Naive thymus-derived CD4-positive, alpha-beta T cell (primary cell): ENCODE results near the gene PPP1R3D. TPM values are rescaled to one million over a fixed set of nuclear protein-coding genes. Genes with fewer than 3 reads are reported as not detected.

ENCODE experiments used
- ATAC-seq: fragments of 150-1000 bp; cut with Tn5 transposase; 2 replicates; pipeline ENCODE4 v1.10.0; 2021; ENCODE audit warnings: mild to moderate bottlenecking, moderate library complexity
- CTCF ChIA-PET: fragments of 350-600 bp; sonication (Branson Sonifier 250); formaldehyde crosslinking; loops from one replicate; lab custom pipeline; 2021; ENCODE audit warnings: antibody characterized with exemption; lab: Charles Lee
- POLR2A ChIA-PET: fragments of 350-600 bp; sonication (Branson Sonifier 250); formaldehyde crosslinking; loops from one replicate; lab custom pipeline; 2021; ENCODE audit warnings: antibody characterized with exemption, inconsistent platforms; lab: Charles Lee
- DNase-seq, 9 donors: peaks; one replicate each; pipeline versions ENCODE4 v3.0.0 to v3.0.0-alpha.2; 2020 to 2022; ENCODE audit warnings: mixed read lengths in 1 of 9
- H3K27ac ChIP-seq: one replicate; pipeline ENCODE4 v1.7.0; 2013; ENCODE audit warnings: mild to moderate bottlenecking, low read depth, low read length, moderate library complexity
- H3K27me3 ChIP-seq, 2 donors: one replicate each; pipeline ENCODE4 v1.7.0; 2013; ENCODE audit warnings: low read length in 2 of 2, mild to moderate bottlenecking in 2 of 2, moderate library complexity in 2 of 2; ENCODE audit not compliant: control insufficient read depth in 2 of 2, insufficient read depth in 2 of 2
- H3K36me3 ChIP-seq, 3 experiments: 1 replicate in 2 of 3; 2 replicates in 1 of 3; pipeline ENCODE4 v1.7.0; 2013; ENCODE audit warnings: low read length in 3 of 3, mild to moderate bottlenecking in 3 of 3, moderate library complexity in 1 of 3; ENCODE audit not compliant: insufficient read depth in 3 of 3, control insufficient read depth in 2 of 3
- H3K4me1 ChIP-seq, 2 donors: one replicate each; pipeline ENCODE4 v1.7.0; 2013; ENCODE audit warnings: low read length in 2 of 2, mild to moderate bottlenecking in 2 of 2, moderate library complexity in 1 of 2; ENCODE audit not compliant: control insufficient read depth in 2 of 2, insufficient read depth in 2 of 2
- H3K4me3 ChIP-seq: 2 replicates; pipeline ENCODE4 v1.7.0; 2013; ENCODE audit warnings: mild to moderate bottlenecking, low read length
- H3K9me3 ChIP-seq, 3 experiments: 1 replicate in 2 of 3; 2 replicates in 1 of 3; pipeline ENCODE4 v1.7.0; 2013; ENCODE audit warnings: low read length in 3 of 3; ENCODE audit not compliant: control insufficient read depth in 2 of 3
- H3K27ac Mint-ChIP-seq, 9 donors: one replicate each; pipeline ENCODE4 v1.8.0; 2020 to 2022; ENCODE audit warnings: mixed read lengths in 9 of 9, mild to moderate bottlenecking in 8 of 9, moderate library complexity in 5 of 9, inconsistent platforms in 2 of 9
- H3K27me3 Mint-ChIP-seq, 5 donors: one replicate each; pipeline ENCODE4 v1.8.0; 2021 to 2022; ENCODE audit warnings: mixed read lengths in 5 of 5, mild to moderate bottlenecking in 1 of 5
- H3K36me3 Mint-ChIP-seq, 5 donors: one replicate each; pipeline ENCODE4 v1.8.0; 2020 to 2022; ENCODE audit warnings: mixed read lengths in 5 of 5, mild to moderate bottlenecking in 3 of 5, inconsistent platforms in 1 of 5
- H3K4me1 Mint-ChIP-seq, 7 donors: one replicate each; pipeline ENCODE4 v1.8.0; 2020 to 2022; ENCODE audit warnings: mixed read lengths in 7 of 7, mild to moderate bottlenecking in 3 of 7, inconsistent platforms in 1 of 7
- H3K4me3 Mint-ChIP-seq, 10 donors: one replicate each; pipeline ENCODE4 v1.8.0; 2020 to 2022; ENCODE audit warnings: mild to moderate bottlenecking in 10 of 10, mixed read lengths in 10 of 10, moderate library complexity in 6 of 10, inconsistent platforms in 2 of 10
- H3K9me3 Mint-ChIP-seq, 11 donors: one replicate each; pipeline ENCODE4 v1.8.0; 2020 to 2022; ENCODE audit warnings: mixed read lengths in 11 of 11, mild to moderate bottlenecking in 4 of 11, inconsistent platforms in 1 of 11, moderate library complexity in 1 of 11
- intact Hi-C, 2 donors: fragments of 100-400 bp; cut with micrococcal nuclease; formaldehyde crosslinking; loops; one replicate each; pipeline ENCODE4 v1.15.1; 2023
- polyA plus RNA-seq, 2 donors: library from polyadenylated mRNA; unstranded; fragments of 300-500 nt; fragmentation: Illumina TruSeq; gene quantifications; one replicate each; pipeline ENCODE4 v1.2.3, GENCODE V29; 2021
- total RNA-seq, 6 experiments: library from RNA in 5 of 6; stranded (reverse) in 5 of 6; gene quantifications; 1 replicate in 5 of 6; 2 replicates in 1 of 6; pipeline ENCODE4 v1.2.3 and lab custom pipeline; 2021 to 2026

PPP1R3D gene
- total and polyA plus RNA-seq, 7 experiments from 2014 or later: 1.6 to 11.8 (median 5.4) TPM

GRCh38 chr20:59925359-59925758, 14.7 kb downstream of the PPP1R3D start:
- no peaks in the 10 kb centered on the region for H3K36me3 Mint-ChIP-seq
- intact Hi-C loops: no loop called here
- ATAC-seq: no peak
- H3K4me1 Mint-ChIP-seq: peaks cover 0 to 3% (median 0%) of the 10 kb centered on the region in 7 donors
- no peak overlapping the region for H3K27ac ChIP-seq
- H3K27ac Mint-ChIP-seq: no peak overlapping the region
- H3K9me3 Mint-ChIP-seq: no peaks in the 10 kb centered on the region
- POLR2A ChIA-PET: no interaction called here
- no peaks in the 10 kb centered on the region for H3K36me3 ChIP-seq
- H3K4me3 Mint-ChIP-seq: no peak overlapping the region
- CTCF ChIA-PET: no interaction called here
- no peaks in the 10 kb centered on the region for H3K27me3 ChIP-seq
- no peak overlapping the region for H3K4me3 ChIP-seq
- H3K27me3 Mint-ChIP-seq: peaks cover 0 to 41% (median 4%) of the 10 kb centered on the region in 5 donors
- H3K9me3 ChIP-seq: no peaks in the 10 kb centered on the region
- H3K4me1 ChIP-seq: no peaks in the 10 kb centered on the region
- DNase-seq: no peak

DNA sequence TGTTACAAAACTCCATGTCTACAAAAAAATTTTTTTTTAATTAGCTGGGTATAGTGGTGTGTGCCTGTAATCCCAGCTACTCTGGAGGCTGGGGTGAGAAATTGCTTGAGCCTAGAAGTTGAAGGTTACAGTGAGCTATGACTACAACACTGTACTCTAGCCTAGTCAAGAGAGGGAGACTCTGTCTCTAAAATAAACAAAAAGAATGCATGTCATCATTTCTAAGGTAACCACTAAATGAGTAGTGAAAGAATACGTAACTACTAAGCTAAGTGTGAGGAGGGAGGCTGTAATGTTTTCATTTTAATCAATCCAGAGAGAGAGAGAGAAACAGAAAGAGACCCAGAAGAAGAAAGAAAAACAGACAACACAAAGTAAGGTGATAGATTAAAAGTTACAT, 16.6 kb downstream of the PPP1R3D start:
- no peaks in the 10 kb centered on the region for H3K36me3 ChIP-seq
- POLR2A ChIA-PET: interaction anchor here (0.6 kb wide), 1 partner anchor 11 kb away, joined by 3 read pairs; no protein-coding TSS in a partner anchor

DNA sequence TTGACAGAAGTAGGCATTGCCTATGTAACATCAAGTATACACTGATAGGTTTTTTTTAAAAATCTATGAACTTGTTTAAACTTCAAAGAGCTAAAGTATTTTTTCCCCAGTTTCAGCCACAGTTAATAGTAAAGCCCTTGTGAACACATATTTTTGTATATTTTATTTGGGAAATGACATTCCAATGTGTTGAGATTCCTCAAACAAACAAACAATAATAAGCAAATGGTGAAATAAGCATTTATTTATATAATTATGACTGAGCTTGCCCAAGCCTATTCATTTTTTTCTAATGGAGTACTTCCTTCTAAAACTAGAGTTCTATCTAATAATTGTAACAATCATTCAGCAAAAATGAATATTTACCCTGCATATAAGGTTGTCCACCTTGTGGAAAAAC, 19.2 kb downstream of the PPP1R3D start:
- Mint-ChIP-seq H3K9me3 (no peaks in the 10 kb centered on the region), H3K36me3 (no peaks in the 10 kb centered on the region), H3K4me1 (peaks cover 0 to 1% (median 0%) of the 10 kb centered on the region in 7 donors), H3K27ac (no peak overlapping the region), H3K27me3 (peaks cover 0 to 40% (median 4%) of the 10 kb centered on the region in 5 donors), H3K4me3 (no peak overlapping the region)
- Histone ChIP-seq H3K4me3 (no peak overlapping the region), H3K27ac (no peak overlapping the region), H3K36me3 (no peaks in the 10 kb centered on the region), H3K9me3 (no peaks in the 10 kb centered on the region), H3K27me3 (no peaks in the 10 kb centered on the region), H3K4me1 (no peaks in the 10 kb centered on the region)
- POLR2A ChIA-PET: no interaction called here
- CTCF ChIA-PET: no interaction called here
- DNase-seq (no peak), ATAC-seq (no peak)
- intact Hi-C loops: no loop called here

More for the DNA sequence above, 16.6 kb downstream of the PPP1R3D start:
- H3K4me3 ChIP-seq: no peak overlapping the region
- H3K27ac ChIP-seq: no peak overlapping the region
- Mint-ChIP-seq H3K4me3 (no peak overlapping the region), H3K9me3 (no peaks in the 10 kb centered on the region), H3K27ac (peak overlapping the region in 2 of 9 donors; percentile 12 to 75), H3K4me1 (peaks cover 0 to 3% (median 0%) of the 10 kb centered on the region in 7 donors), H3K27me3 (peaks cover 0 to 45% (median 4%) of the 10 kb centered on the region in 5 donors), H3K36me3 (no peaks in the 10 kb centered on the region)
- CTCF ChIA-PET: no interaction called here
- ATAC-seq: no peak
- intact Hi-C loops: no loop called here
- H3K27me3 ChIP-seq: no peaks in the 10 kb centered on the region
- H3K4me1 ChIP-seq: no peaks in the 10 kb centered on the region
- H3K9me3 ChIP-seq: no peaks in the 10 kb centered on the region
- no peak for DNase-seq

- H3K36me3 Mint-ChIP-seq: no peaks in the 10 kb centered on the region
- H3K27me3 Mint-ChIP-seq: peaks cover 0 to 2% (median 0%) of the 10 kb centered on the region in 5 donors
- H3K4me3 Mint-ChIP-seq: no peak overlapping the region
- ATAC-seq: no peak
- Histone ChIP-seq H3K4me3 (no peak overlapping the region), H3K36me3 (no peaks in the 10 kb centered on the region), H3K27ac (no peak overlapping the region), H3K9me3 (no peaks in the 10 kb centered on the region), H3K4me1 (no peaks in the 10 kb centered on the region), H3K27me3 (no peaks in the 10 kb centered on the region)
- H3K9me3 Mint-ChIP-seq: peaks cover 0 to 2% (median 0%) of the 10 kb centered on the region in 11 donors
- POLR2A ChIA-PET: no interaction called here
- no peak overlapping the region for H3K27ac Mint-ChIP-seq
- CTCF ChIA-PET: no interaction called here
- DNase-seq: no peak
- intact Hi-C loops: no loop called here
- H3K4me1 Mint-ChIP-seq: peaks cover 0 to 2% (median 0%) of the 10 kb centered on the region in 7 donors
These were observed 27.5 kb downstream of the PPP1R3D start for GRCh38 chr20:59912609-59913008.

DNA sequence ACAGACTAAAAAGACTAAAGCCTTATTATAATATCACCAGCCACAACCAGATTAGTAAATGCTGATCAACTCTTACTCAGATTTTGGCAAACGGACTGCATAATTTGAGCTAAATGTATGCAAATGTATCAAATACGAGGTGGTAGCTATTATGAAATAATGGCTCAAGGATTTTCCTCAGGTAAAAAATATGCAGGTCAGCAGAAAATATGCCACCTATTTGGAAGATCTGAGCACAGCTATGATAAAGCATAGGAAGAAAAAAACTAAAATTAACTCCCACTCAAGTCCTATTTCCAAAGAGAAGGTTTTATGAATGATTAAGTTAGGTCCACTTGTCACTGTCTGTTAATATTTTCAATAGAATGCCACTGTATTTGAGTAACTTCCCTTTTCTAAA, 29.1 kb downstream of the PPP1R3D start:
- no peak overlapping the region for H3K4me3 Mint-ChIP-seq
- H3K4me3 ChIP-seq: no peak overlapping the region
- no peaks in the 10 kb centered on the region for H3K27me3 ChIP-seq
- H3K27me3 Mint-ChIP-seq: peaks cover 0 to 2% (median 0%) of the 10 kb centered on the region in 5 donors
- H3K27ac Mint-ChIP-seq: no peak overlapping the region
- CTCF ChIA-PET: no interaction called here
- no peaks in the 10 kb centered on the region for H3K36me3 ChIP-seq
- H3K36me3 Mint-ChIP-seq: peaks cover 0 to 3% (median 0%) of the 10 kb centered on the region in 5 donors
- H3K4me1 ChIP-seq: no peaks in the 10 kb centered on the region
- intact Hi-C loops: no loop called here
- peaks cover 0 to 2% (median 0%) of the 10 kb centered on the region in 7 donors for H3K4me1 Mint-ChIP-seq
- ATAC-seq: no peak
- no peak overlapping the region for H3K27ac ChIP-seq
- POLR2A ChIA-PET: no interaction called here
- DNase-seq: no peak
- no peaks in the 10 kb centered on the region for H3K9me3 ChIP-seq
- peaks cover 0 to 2% (median 0%) of the 10 kb centered on the region in 11 donors for H3K9me3 Mint-ChIP-seq

DNA sequence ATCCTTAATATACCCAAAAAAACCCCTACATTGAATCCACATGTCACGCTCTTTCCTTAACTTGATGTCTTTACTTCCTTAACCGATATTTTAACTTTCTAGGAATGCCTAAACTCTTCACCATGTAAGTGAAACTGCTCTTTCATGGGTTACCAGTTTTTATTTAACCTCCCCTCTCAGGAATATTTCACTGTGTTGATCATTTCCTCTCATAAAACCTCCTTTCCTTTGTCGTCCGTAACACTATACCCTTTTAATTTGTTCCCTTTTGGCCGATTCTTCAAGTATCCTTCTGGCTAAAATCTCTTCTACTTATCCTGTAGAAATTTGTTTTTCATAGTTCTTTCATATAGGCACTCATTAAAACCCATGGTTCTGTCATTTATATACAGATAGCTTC, 31.2 kb downstream of the PPP1R3D start:
- Histone ChIP-seq H3K27ac (no peak overlapping the region), H3K36me3 (no peaks in the 10 kb centered on the region), H3K9me3 (no peaks in the 10 kb centered on the region), H3K27me3 (no peaks in the 10 kb centered on the region), H3K4me1 (no peaks in the 10 kb centered on the region), H3K4me3 (no peak overlapping the region)
- ATAC-seq (no peak), DNase-seq (no peak)
- Mint-ChIP-seq H3K27me3 (peaks cover 0 to 7% (median 0%) of the 10 kb centered on the region in 5 donors), H3K9me3 (peaks cover 0 to 2% (median 0%) of the 10 kb centered on the region in 11 donors), H3K36me3 (peaks cover 0 to 3% (median 0%) of the 10 kb centered on the region in 5 donors), H3K4me1 (peaks cover 0 to 2% (median 0%) of the 10 kb centered on the region in 7 donors), H3K4me3 (no peak overlapping the region), H3K27ac (no peak overlapping the region)
- ChIA-PET CTCF (no interaction called here), POLR2A (no interaction called here)
- intact Hi-C loops: no loop called here

DNA sequence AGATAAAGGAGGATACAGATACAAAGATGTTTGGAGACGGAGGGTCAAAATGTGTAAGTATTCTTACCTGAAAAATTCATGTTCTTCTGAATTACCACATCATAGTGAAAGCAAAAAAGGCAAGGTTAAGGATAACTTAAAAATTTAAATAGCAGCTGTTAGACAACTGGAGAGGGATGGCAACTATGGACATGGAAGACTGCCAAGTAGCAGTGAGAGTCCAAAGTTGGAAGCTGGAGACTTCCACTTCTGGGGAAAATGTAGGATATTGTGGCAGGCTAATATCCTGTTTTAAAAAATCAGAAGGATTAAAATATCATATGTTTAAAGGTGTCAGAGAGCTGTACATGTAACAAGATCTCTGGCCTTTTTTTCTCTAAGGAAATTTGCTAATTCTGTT, 36.5 kb downstream of the PPP1R3D start:
- no peaks in the 10 kb centered on the region for H3K9me3 Mint-ChIP-seq
- ChIA-PET CTCF (no interaction called here), POLR2A (no interaction called here)
- peaks cover 0 to 15% (median 3%) of the 10 kb centered on the region in 5 donors for H3K27me3 Mint-ChIP-seq
- intact Hi-C loops: no loop called here
- ATAC-seq: no peak
- no peak for DNase-seq
- Histone ChIP-seq H3K27ac (no peak overlapping the region), H3K4me1 (no peaks in the 10 kb centered on the region), H3K9me3 (no peaks in the 10 kb centered on the region), H3K36me3 (no peaks in the 10 kb centered on the region), H3K27me3 (no peaks in the 10 kb centered on the region), H3K4me3 (no peak overlapping the region)
- peaks cover 0 to 3% (median 0%) of the 10 kb centered on the region in 7 donors for H3K4me1 Mint-ChIP-seq
- no peak overlapping the region for H3K4me3 Mint-ChIP-seq
- H3K36me3 Mint-ChIP-seq: peaks cover 0 to 9% (median 0%) of the 10 kb centered on the region in 5 donors
- H3K27ac Mint-ChIP-seq: no peak overlapping the region
